HUES64 (cell line): ENCODE data around the gene DNALI1. TPM values are rescaled to one million over a fixed set of nuclear protein-coding genes. Genes with fewer than 3 reads are reported as not detected.
A peak's percentile ranks its signal among the peaks of the same experiment; 100 is the strongest.
"Not testable (repeated sequence)": the region's sequence is repeated elsewhere in the genome, so short reads cannot be mapped to it uniquely, and the experiment has no call there.

Experiments
- H3K27ac ChIP-seq: 2 replicates; pipeline ENCODE4 v1.7.0; 2013; ENCODE audit warnings: low read depth, low read length, inconsistent platforms
- H3K27me3 ChIP-seq: 2 replicates; pipeline ENCODE4 v1.6.1; 2013; ENCODE audit warnings: mild to moderate bottlenecking, low read length; ENCODE audit not compliant: insufficient read depth
- H3K36me3 ChIP-seq: 2 replicates; pipeline ENCODE4 v1.6.1; 2013; ENCODE audit warnings: mild to moderate bottlenecking, low read length; ENCODE audit not compliant: insufficient read depth
- H3K4me1 ChIP-seq: 2 replicates; pipeline ENCODE4 v1.6.1; 2013; ENCODE audit warnings: mild to moderate bottlenecking, low read length, moderate library complexity; ENCODE audit not compliant: insufficient read depth
- H3K4me3 ChIP-seq: 2 replicates; pipeline ENCODE4 v1.5.1; 2013; ENCODE audit warnings: mild to moderate bottlenecking, low read length, moderate library complexity
- H3K9ac ChIP-seq: 2 replicates; pipeline ENCODE4 v1.6.1; 2013; ENCODE audit warnings: mild to moderate bottlenecking, low read depth, low read length
- H3K9me3 ChIP-seq: 2 replicates; pipeline ENCODE4 v1.6.1; 2013; ENCODE audit warnings: low read depth, low read length; ENCODE audit not compliant: insufficient read depth
- WGBS: fragments of 150-250, 120-280 bp; methylation state at CpG from one replicate; pipeline ENCODE4 v1.1.7; 2013; ENCODE audit warnings: missing lambda C conversion rate; 5-methylcytosine and 5-hydroxymethylcytosine counted together
- polyA plus RNA-seq, 2 experiments: library from polyadenylated mRNA; stranded (reverse); fragments of 50-300 nt; gene quantifications; one replicate each; pipeline ENCODE4 v1.2.3, GENCODE V29; 2013

Gene DNALI1
- polyA plus RNA-seq (2013, experiment 1 of 2), result 3.6 TPM
- 8.6 TPM for polyA plus RNA-seq (2013, experiment 2 of 2)

- Histone ChIP-seq H3K4me1 (peaks cover 6% of the 10 kb centered on the region; the same call in 1 of the 2 replicates), H3K27ac (no peak within 1 kb of the TSS), H3K36me3 (peaks cover 11% of the 10 kb centered on the region), H3K27me3 (no peaks in the 10 kb centered on the region), H3K4me3 (peak within 1 kb of the TSS; percentile 48), H3K9me3 (peaks cover 6% of the 10 kb centered on the region; the same call in 1 of the 2 replicates), H3K9ac (peak within 1 kb of the TSS; percentile 28)
- WGBS, result 26% methylated on average over 31 of the region's 31 CpGs
These were observed at the start of gene DNALI1 for GRCh38 chr1:37556712-37557196. Gene DNALI1 (plus strand): TSS chr1:37556940. CDS start chr1:37556995, 55 bp downstream.

GRCh38 chr1:37509181-37509580 is 47.6 kb upstream of the DNALI1 start:
- 86% methylated on average over 4 of the region's 4 CpGs for WGBS
- Histone ChIP-seq H3K9ac (no peak overlapping the region), H3K4me3 (no peak overlapping the region), H3K9me3 (no peaks in the 10 kb centered on the region), H3K27ac (no peak overlapping the region), H3K36me3 (peaks cover 61% of the 10 kb centered on the region), H3K4me1 (peaks cover 5% of the 10 kb centered on the region; the same call in 1 of the 2 replicates), H3K27me3 (no peaks in the 10 kb centered on the region)

- WGBS, result 4% methylated on average over 25 of the region's 26 CpGs
- Histone ChIP-seq H3K9ac (no peak overlapping the region), H3K4me1 (peaks cover 13% of the 10 kb centered on the region), H3K9me3 (no peaks in the 10 kb centered on the region), H3K27ac (no peak overlapping the region), H3K36me3 (peaks cover 25% of the 10 kb centered on the region), H3K27me3 (peaks cover 9% of the 10 kb centered on the region), H3K4me3 (peak overlapping the region; percentile 89)
These were observed 42.9 kb upstream of the DNALI1 start for GRCh38 chr1:37513795-37514349.

DNA sequence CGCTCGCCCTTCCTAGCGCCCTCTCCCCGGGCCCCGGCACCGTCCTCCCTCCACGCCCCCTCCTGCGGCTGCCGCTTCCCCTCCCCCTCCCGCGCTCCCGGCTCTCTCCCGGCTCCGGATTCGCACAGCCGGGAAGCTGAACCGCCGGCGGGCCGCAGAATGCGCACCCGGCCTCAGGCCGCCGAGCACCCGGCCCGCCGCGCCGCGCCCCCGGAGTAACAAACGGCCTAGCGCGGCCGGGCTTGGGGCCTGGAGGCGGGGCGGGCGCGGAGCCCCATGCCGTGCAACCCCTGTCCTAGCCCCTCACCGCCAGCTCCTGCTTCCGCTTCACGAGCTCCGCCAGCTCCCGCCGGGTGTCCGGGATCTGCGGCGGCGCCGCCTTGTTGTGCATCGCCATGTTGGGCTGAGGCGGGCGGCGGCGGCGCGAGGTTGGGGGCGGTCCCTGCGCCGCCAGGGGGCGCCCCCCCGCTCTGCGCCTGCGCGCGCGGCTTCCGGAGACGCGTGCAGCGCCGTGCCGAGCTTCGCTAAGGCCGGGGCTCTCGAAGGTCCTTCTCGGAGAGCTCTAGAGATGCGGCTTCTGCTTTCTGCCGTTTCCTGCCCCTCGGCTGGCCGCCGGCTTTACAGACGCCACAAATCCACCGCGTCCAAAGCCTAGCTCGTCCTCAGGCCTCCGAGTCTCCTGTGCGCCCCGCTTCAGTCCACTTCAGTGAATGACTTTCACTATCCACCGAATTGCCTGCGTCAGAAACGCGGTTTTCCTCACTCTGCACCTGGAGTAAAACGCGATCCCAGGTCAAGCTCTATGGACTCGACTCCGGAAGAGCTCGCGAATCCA is 42.2 kb upstream of the DNALI1 start, which contains the start of gene MEAF6:
TSS of gene MEAF6 (minus strand) at position 417 of the 835 bp plus-strand sequence. CDS start at position 397, 20 bp downstream.
- Histone ChIP-seq H3K4me1 (peaks cover 13% of the 10 kb centered on the region), H3K27me3 (peaks cover 9% of the 10 kb centered on the region), H3K4me3 (peak within 1 kb of the TSS; percentile 89), H3K9ac (peak within 1 kb of the TSS; percentile 84), H3K9me3 (no peaks in the 10 kb centered on the region), H3K27ac (peak within 1 kb of the TSS; percentile 90), H3K36me3 (peaks cover 23% of the 10 kb centered on the region)
- WGBS, result under 1% methylated on average over 100 of the region's 100 CpGs

- H3K9me3 ChIP-seq, result no peaks in the 10 kb centered on the region
- H3K4me3 ChIP-seq, result peak overlapping the region; percentile 89
- peaks cover 13% of the 10 kb centered on the region for H3K4me1 ChIP-seq
- H3K27me3 ChIP-seq, result peaks cover 9% of the 10 kb centered on the region
- H3K36me3 ChIP-seq, result peaks cover 23% of the 10 kb centered on the region
- peak overlapping the region; percentile 84 for H3K9ac ChIP-seq
- peak overlapping the region; percentile 90 for H3K27ac ChIP-seq
- WGBS, result 69% methylated on average over 16 of the region's 18 CpGs
These were observed 41.3 kb upstream of the DNALI1 start for GRCh38 chr1:37515185-37516034.

GRCh38 chr1:37517569-37517968 is 39.2 kb upstream of the DNALI1 start:
- no peaks in the 10 kb centered on the region for H3K9me3 ChIP-seq
- no peak overlapping the region for H3K4me3 ChIP-seq
- no peak overlapping the region for H3K9ac ChIP-seq
- H3K36me3 ChIP-seq, result peaks cover 6% of the 10 kb centered on the region
- WGBS, result 91% methylated on average over 1 of the region's 1 CpG
- H3K27me3 ChIP-seq, result peaks cover 9% of the 10 kb centered on the region
- H3K27ac ChIP-seq, result no peak overlapping the region
- H3K4me1 ChIP-seq, result peaks cover 13% of the 10 kb centered on the region

- WGBS, result 95% methylated on average over 24 of the region's 31 CpGs
- H3K27me3 ChIP-seq, H3K4me3 ChIP-seq: not testable (repeated sequence)
These were observed 38.5 kb upstream of the DNALI1 start for GRCh38 chr1:37518241-37518640.

DNA sequence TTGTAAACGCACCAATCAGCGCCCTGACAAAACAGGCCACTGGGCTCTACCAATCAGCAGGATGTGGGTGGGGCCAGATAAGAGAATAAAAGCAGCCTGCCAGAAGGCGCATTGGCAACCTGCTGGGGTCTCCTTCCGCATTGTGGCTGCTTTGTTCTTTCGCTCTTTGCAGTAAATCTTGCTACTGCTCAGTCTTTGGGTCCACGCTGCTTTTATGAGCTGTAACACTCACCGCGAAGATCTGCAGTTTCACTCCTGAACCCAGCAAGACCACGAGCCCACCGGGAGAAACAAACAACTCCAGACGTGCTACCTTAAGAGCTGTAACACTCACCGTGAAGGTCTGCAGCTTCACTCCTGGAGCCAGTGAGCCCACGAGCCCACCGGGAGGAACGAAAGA is 37.8 kb upstream of the DNALI1 start:
- not testable (repeated sequence) for H3K9ac ChIP-seq, H3K4me3 ChIP-seq, H3K27ac ChIP-seq, H3K4me1 ChIP-seq, H3K27me3 ChIP-seq, H3K9me3 ChIP-seq, H3K36me3 ChIP-seq
- WGBS, result 77% methylated on average over 15 of the region's 15 CpGs

More at GRCh38 chr1:37518241-37518640, 38.5 kb upstream of the DNALI1 start:
- H3K9ac ChIP-seq, H3K27ac ChIP-seq, H3K9me3 ChIP-seq, H3K36me3 ChIP-seq: not testable (repeated sequence)
- H3K4me1 ChIP-seq, result peaks cover 13% of the 10 kb centered on the region

- no peak overlapping the region for H3K27ac ChIP-seq
- no peak overlapping the region for H3K9ac ChIP-seq
- no peaks in the 10 kb centered on the region for H3K36me3 ChIP-seq
- no peaks in the 10 kb centered on the region for H3K9me3 ChIP-seq
- no peak overlapping the region for H3K4me3 ChIP-seq
- H3K4me1 ChIP-seq, result peaks cover 7% of the 10 kb centered on the region
- H3K27me3 ChIP-seq, result peaks cover 9% of the 10 kb centered on the region
These were observed 37.1 kb upstream of the DNALI1 start for GRCh38 chr1:37519613-37520012.

DNA sequence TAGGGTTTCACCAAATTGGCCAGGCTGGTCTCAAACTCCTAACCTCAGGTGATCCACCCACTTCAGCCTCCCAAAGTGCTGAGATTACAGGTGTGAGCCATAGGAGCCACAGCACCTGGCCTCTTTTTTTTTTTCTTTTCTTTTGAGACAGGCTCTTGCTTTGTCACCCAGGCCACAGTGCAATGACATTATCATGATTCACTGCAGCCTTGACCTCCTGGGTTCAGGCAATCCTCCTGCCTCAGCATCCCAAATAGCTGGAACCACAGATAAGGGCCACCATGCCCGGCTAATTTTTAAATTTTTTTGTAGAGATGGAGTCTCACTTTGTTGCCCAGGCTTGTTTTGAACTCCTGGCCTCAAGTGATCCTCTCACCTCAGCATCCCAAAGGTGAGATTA is 26.9 kb upstream of the DNALI1 start:
- not testable (repeated sequence) for H3K27ac ChIP-seq, H3K4me1 ChIP-seq, H3K4me3 ChIP-seq, H3K9ac ChIP-seq, H3K27me3 ChIP-seq, H3K9me3 ChIP-seq, H3K36me3 ChIP-seq
- WGBS, result 100% methylated on average over 1 of the region's 1 CpG
